WERI-Rb-1 (cell line): ENCODE results near the gene MAGEA8.
A peak's percentile ranks its signal among the peaks of the same experiment; 100 is the strongest.
"Not testable (repeated sequence)": the region's sequence is repeated elsewhere in the genome, so short reads cannot be mapped to it uniquely, and the experiment has no call there.

ENCODE experiments used
- DNase-seq: peaks from one replicate; pipeline ENCODE4 v3.0.0-alpha.2; 2020
- H3K27ac ChIP-seq: fragments of 250-450 bp; sonication (Bioruptor Pico); 2 replicates; pipeline ENCODE4 v1.5.1; 2020; ENCODE audit warnings: mild to moderate bottlenecking, moderate library complexity
- H3K27me3 ChIP-seq: fragments of 250-450 bp; sonication (Bioruptor Pico); 2 replicates; pipeline ENCODE4 v1.5.1; 2021; ENCODE audit warnings: mild to moderate bottlenecking, low read depth, moderate library complexity; ENCODE audit not compliant: insufficient read depth, severe bottlenecking
- H3K36me3 ChIP-seq: fragments of 250-450 bp; sonication (Bioruptor Pico); 2 replicates; pipeline ENCODE4 v1.5.1; 2020; ENCODE audit warnings: mild to moderate bottlenecking, moderate library complexity
- H3K4me3 ChIP-seq: 2 replicates; pipeline ENCODE4 v1.5.1; 2011; ENCODE audit warnings: low read depth, mild to moderate bottlenecking, control low read depth, low read length
- H3K9me3 ChIP-seq: fragments of 250-450 bp; sonication (Bioruptor Pico); 2 replicates; pipeline ENCODE4 v1.5.1; 2021; ENCODE audit warnings: mild to moderate bottlenecking, moderate library complexity; ENCODE audit not compliant: severe bottlenecking
- TF ChIP-seq, protein P1 (sequence below): IDR thresholded peaks from 2 replicates; pipeline ENCODE4 v1.5.1; 2011; ENCODE audit warnings: low read depth, mild to moderate bottlenecking, control low read depth, inconsistent platforms, low read length

MAGEA8 gene

DNA sequence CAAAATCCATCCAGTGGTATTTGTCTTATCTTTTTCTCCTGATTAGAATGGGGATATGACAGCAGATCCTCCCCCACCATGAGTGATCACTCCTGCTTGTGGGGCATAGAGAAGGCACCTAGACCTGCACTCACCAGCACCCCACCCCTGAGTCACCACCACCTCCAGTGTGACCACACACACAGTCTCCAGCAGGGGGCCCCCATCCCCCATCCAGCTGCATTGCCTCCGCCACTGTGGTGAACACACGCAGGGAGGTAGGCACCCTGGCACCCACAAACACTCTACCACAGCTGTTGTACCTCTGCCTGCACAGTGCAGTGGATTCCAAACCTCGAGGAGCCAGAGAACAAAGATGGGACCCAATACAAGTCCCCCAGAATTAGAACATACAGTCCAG is 9.0 kb upstream of the MAGEA8 start:
- no peaks in the 10 kb centered on the region for H3K36me3 ChIP-seq
- TF ChIP-seq, protein P1, sequence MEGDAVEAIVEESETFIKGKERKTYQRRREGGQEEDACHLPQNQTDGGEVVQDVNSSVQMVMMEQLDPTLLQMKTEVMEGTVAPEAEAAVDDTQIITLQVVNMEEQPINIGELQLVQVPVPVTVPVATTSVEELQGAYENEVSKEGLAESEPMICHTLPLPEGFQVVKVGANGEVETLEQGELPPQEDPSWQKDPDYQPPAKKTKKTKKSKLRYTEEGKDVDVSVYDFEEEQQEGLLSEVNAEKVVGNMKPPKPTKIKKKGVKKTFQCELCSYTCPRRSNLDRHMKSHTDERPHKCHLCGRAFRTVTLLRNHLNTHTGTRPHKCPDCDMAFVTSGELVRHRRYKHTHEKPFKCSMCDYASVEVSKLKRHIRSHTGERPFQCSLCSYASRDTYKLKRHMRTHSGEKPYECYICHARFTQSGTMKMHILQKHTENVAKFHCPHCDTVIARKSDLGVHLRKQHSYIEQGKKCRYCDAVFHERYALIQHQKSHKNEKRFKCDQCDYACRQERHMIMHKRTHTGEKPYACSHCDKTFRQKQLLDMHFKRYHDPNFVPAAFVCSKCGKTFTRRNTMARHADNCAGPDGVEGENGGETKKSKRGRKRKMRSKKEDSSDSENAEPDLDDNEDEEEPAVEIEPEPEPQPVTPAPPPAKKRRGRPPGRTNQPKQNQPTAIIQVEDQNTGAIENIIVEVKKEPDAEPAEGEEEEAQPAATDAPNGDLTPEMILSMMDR = peak; percentile 85
- no peak overlapping the region for H3K27ac ChIP-seq
- H3K9me3 ChIP-seq = no peaks in the 10 kb centered on the region
- H3K4me3 ChIP-seq = no peak overlapping the region
- no peaks in the 10 kb centered on the region for H3K27me3 ChIP-seq
- peak; percentile 64 for DNase-seq

DNA sequence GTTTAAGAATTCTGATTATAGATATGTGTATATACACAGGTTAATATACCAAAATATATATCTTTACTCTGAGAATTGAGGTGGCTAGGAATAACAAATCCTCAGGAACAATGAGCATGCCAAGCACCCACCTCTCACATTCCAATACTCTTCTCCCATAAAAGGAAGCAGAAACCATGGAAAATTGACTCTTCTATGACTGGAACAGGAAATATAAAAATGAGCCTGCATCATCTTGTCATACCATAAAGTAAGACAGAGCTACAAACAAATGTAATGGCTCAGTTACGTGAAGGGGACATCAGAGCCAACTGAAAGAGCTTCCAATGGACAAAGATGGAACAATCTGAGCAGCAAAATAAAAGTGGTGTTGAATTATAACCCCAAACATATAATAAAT is 3.8 kb upstream of the MAGEA8 start:
- TF ChIP-seq, protein P1 = no peak
- H3K36me3 ChIP-seq = no peaks in the 10 kb centered on the region
- H3K27me3 ChIP-seq = no peaks in the 10 kb centered on the region
- DNase-seq = no peak
- H3K4me3 ChIP-seq = no peak overlapping the region
- H3K27ac ChIP-seq = no peak overlapping the region
- H3K9me3 ChIP-seq = no peaks in the 10 kb centered on the region

DNA sequence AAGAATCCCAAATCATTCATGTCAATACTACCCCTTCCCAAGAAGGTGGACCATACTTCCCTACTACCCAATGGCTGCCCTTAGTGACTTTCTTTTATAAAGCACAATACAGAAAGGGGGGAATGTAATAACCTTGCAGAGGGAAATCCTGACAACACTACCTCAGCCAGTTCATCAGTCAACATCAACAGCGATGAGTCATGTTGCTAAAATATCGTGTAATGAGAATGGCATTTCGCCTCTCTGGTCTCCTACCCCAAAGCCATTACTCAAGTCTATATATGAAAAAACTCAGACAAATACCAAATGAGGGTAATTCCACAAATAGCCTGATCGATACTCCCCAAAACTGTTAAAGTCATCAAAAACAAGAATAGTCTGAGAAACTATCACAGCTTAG is 3.3 kb upstream of the MAGEA8 start:
- Histone ChIP-seq H3K27me3 (no peaks in the 10 kb centered on the region), H3K27ac (no peak overlapping the region), H3K9me3 (no peaks in the 10 kb centered on the region), H3K4me3 (no peak overlapping the region), H3K36me3 (no peaks in the 10 kb centered on the region)
- no peak for DNase-seq
- TF ChIP-seq, protein P1 = no peak

DNA sequence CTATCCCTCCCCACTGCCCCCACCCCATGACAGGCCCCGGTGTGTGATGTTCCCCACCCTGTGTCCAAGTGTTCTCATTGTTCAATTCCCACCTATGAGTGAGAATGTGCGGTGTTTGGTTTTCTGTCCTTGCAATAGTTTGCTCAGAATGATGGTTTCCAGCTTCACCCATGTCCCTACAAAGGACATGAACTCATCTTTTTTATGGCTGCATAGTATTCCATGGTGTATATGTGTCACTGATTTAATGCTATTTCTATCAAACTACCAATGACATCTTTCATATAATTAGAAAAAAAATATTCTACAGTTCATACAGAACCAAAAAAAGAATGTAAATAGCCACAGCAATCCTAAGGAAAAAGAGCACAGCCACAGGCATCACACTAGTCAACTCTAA is 9.8 kb downstream of the MAGEA8 start:
- DNase-seq, H3K9me3 ChIP-seq, H3K27ac ChIP-seq, H3K27me3 ChIP-seq, H3K4me3 ChIP-seq, H3K36me3 ChIP-seq: not testable (repeated sequence)

DNA sequence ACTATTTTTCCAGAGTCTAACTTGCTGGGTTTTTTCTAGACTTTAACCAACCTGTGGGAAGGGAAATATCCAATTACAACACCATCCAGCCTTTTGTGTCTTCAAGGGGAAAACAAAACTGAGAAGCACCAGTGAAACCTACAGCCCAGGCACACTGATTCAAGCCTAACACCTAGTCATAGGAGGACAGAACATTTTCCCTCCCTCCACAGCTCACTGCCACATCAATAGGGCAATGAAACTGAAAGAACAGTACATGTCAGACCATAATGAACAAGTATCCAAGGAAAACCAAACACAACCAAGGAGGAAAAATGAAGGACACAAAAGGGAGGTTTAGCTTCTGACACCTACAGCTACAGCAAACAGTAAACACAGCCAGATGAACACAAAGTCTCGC is 17.6 kb downstream of the MAGEA8 start:
- TF ChIP-seq, protein P1 = no peak
- Histone ChIP-seq H3K9me3 (no peaks in the 10 kb centered on the region), H3K36me3 (no peaks in the 10 kb centered on the region), H3K27ac (no peak overlapping the region), H3K27me3 (no peaks in the 10 kb centered on the region), H3K4me3 (no peak overlapping the region)
- no peak for DNase-seq

DNA sequence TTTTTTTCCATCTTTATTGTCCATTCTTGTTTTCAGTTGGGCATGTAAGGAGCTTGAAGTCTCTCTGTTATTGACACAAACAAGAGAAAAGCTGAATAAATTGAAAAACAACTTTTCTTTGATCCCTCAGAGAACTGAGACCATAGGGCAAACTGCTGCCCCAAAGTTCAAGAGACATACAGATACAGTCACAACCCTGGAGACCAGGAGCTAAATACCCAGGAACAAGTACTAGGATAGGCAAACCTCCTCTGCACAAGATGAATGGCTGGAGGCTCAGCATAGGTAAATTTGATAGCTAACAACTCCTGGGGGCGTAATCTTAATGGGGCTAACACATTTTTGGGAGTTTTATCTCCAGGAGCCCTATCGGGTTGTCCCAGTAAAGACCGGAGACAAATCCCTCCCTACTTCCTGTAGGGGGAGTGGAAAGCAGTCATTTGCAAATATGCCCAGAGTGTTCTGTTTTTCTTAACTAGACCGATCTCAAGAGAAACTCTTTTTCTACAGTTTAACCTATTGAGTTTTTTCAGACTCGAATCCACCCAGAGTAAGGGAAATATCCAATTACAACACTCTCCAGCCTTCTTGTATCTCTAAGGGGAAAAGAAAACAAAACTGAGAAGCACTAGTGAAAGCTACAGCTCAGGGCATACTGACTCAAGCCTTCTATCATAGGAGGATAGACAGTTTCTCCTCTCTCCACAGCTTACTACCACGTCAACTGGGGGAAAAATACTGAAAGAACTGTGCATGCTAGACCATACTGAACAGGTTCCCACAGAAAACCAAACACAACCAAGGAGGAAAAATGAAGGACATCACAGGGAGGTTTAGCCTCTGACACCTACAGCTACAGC is 23.1 kb downstream of the MAGEA8 start:
- TF ChIP-seq, protein P1 = no peak
- no peak overlapping the region for H3K27ac ChIP-seq
- no peaks in the 10 kb centered on the region for H3K9me3 ChIP-seq
- H3K4me3 ChIP-seq = no peak overlapping the region
- no peak for DNase-seq
- H3K36me3 ChIP-seq = no peaks in the 10 kb centered on the region
- H3K27me3 ChIP-seq = no peaks in the 10 kb centered on the region
